HG03103 (cell line): Measurements from ENCODE around the gene RPL7A.
"Not testable (repeated sequence)": the region's sequence is repeated elsewhere in the genome, so short reads cannot be mapped to it uniquely, and the experiment has no call there.

Experiments
- ATAC-seq: cut with Tn5 transposase; IDR thresholded peaks from one replicate; pipeline ENCODE4 v1.9.1; 2021; ENCODE audit warnings: low read depth; ENCODE audit not compliant: unreplicated experiment

The RPL7A gene

GRCh38 chr9:133327834-133328484 is 20.1 kb upstream of the RPL7A start:
- ATAC-seq, result no peak

GRCh38 chr9:133329306-133330156 is 18.5 kb upstream of the RPL7A start:
- not testable (repeated sequence) for ATAC-seq

GRCh38 chr9:133331221-133331620 is 16.8 kb upstream of the RPL7A start:
- ATAC-seq, result no peak

- ATAC-seq, result no peak
Measured at GRCh38 chr9:133331641-133332380, 16.2 kb upstream of the RPL7A start.

- ATAC-seq, result no peak
Measured at GRCh38 chr9:133332381-133332730, 15.7 kb upstream of the RPL7A start.

GRCh38 chr9:133333011-133333410 is 15.0 kb upstream of the RPL7A start:
- ATAC-seq, result no peak

GRCh38 chr9:133333566-133333965 is 14.5 kb upstream of the RPL7A start:
- no peak for ATAC-seq

GRCh38 chr9:133334161-133334560 is 13.9 kb upstream of the RPL7A start:
- ATAC-seq, result no peak

- not testable (repeated sequence) for ATAC-seq
Measured at GRCh38 chr9:133334888-133335287, 13.1 kb upstream of the RPL7A start.

- ATAC-seq, result peak; percentile 79
Measured at GRCh38 chr9:133335924-133336811, 11.8 kb upstream of the RPL7A start, which contains the start of gene SURF6. TSS of gene SURF6 (minus strand) at chr9:133336188. CDS start at chr9:133336132, 56 bp downstream.

- no peak for ATAC-seq
Measured at GRCh38 chr9:133339641-133340040, 8.4 kb upstream of the RPL7A start.

GRCh38 chr9:133340256-133340655 is 7.8 kb upstream of the RPL7A start:
- ATAC-seq, result no peak

- ATAC-seq, result no peak
Measured at GRCh38 chr9:133340916-133341315, 7.1 kb upstream of the RPL7A start.

- no peak for ATAC-seq
Measured at GRCh38 chr9:133341369-133342068, 6.5 kb upstream of the RPL7A start.

- no peak for ATAC-seq
Measured at GRCh38 chr9:133342069-133342406, 6.0 kb upstream of the RPL7A start.

- ATAC-seq, result no peak
Measured at GRCh38 chr9:133342570-133342969, 5.4 kb upstream of the RPL7A start.

GRCh38 chr9:133344071-133344470 is 3.9 kb upstream of the RPL7A start:
- ATAC-seq, result no peak

GRCh38 chr9:133344979-133345378 is 3.0 kb upstream of the RPL7A start:
- no peak for ATAC-seq

GRCh38 chr9:133345596-133345995 is 2.4 kb upstream of the RPL7A start:
- no peak for ATAC-seq
